Esophagus muscularis mucosa (tissue), 4 donors: ENCODE results near the gene TUT1. TPM values are rescaled to one million over a fixed set of nuclear protein-coding genes. Genes with fewer than 3 reads are reported as not detected.
A peak's percentile ranks its signal among the peaks of the same experiment; 100 is the strongest.
"Not testable (repeated sequence)": the region's sequence is repeated elsewhere in the genome, so short reads cannot be mapped to it uniquely, and the experiment has no call there.

Source experiments
- DNase-seq: peaks from one replicate; pipeline ENCODE4 v3.0.0-alpha.2; 2017; ENCODE audit errors: extremely low spot score
- H3K27ac ChIP-seq, 4 donors: fragments of 200-600 bp; sonication (generic); replicated peaks in 1 of 4; 1 replicate in 3 of 4; 2 replicates in 1 of 4; pipeline ENCODE4 v1.5.1; 2016 to 2019; ENCODE audit warnings: mild to moderate bottlenecking in 1 of 4
- H3K27me3 ChIP-seq, 4 donors: fragments of 200-600 bp; sonication (generic); one replicate each; pipeline versions ENCODE4 v1.5.1 to v1.6.0; 2016 to 2019
- H3K36me3 ChIP-seq, 4 donors: fragments of 200-600 bp; sonication (generic); one replicate each; pipeline ENCODE4 v1.5.1; 2016 to 2019
- H3K4me1 ChIP-seq, 4 donors: fragments of 200-600 bp; sonication (generic); one replicate each; pipeline ENCODE4 v1.5.1; 2016 to 2019
- H3K4me3 ChIP-seq, 4 donors: fragments of 200-600 bp; sonication (generic); 1 replicate in 2 of 4; 2 replicates in 2 of 4; pipeline ENCODE4 v1.5.1; 2016 to 2019; ENCODE audit warnings: mild to moderate bottlenecking in 4 of 4, moderate library complexity in 1 of 4
- H3K9me3 ChIP-seq, 4 donors: fragments of 200-600 bp; sonication (generic); 1 replicate in 3 of 4; 2 replicates in 1 of 4; pipeline ENCODE4 v1.5.1; 2016 to 2019
- EP300 ChIP-seq: sonication (generic); formaldehyde crosslinking; IDR thresholded peaks from one replicate; pipeline ENCODE4 v1.6.1; 2017; ENCODE audit warnings: antibody characterized with exemption
- POLR2A ChIP-seq: fragments of 450-650 bp; IDR thresholded peaks from one replicate; pipeline ENCODE4 v1.6.1; 2017; ENCODE audit warnings: antibody characterized with exemption, moderate library complexity, mild to moderate bottlenecking, low read depth
- POLR2AphosphoS5 ChIP-seq, 2 donors: sonication (generic); formaldehyde crosslinking; IDR thresholded peaks; one replicate each; pipeline ENCODE4 v1.6.1; 2017; ENCODE audit warnings: antibody characterized with exemption in 2 of 2
- WGBS: methylation state at CpG from one replicate; pipeline ENCODE4 v1.1.5; 2018; 5-methylcytosine and 5-hydroxymethylcytosine counted together
- intact Hi-C: fragments of 100-400 bp; cut with DNase I; formaldehyde crosslinking; loops from one replicate; pipeline ENCODE4 v1.15.1; 2023
- total RNA-seq, 4 donors: library from RNA; depleted of rRNA; stranded (reverse); fragments of >200 nt; gene quantifications; one replicate each; pipeline versions ENCODE4 v1.1.0 to v1.2.1, GENCODE V29; 2016
- TF ChIP-seq, protein P1 (sequence below), 3 experiments: fragments of 200-600 bp in 2 of 3; fragments of 450-650 bp in 1 of 3; sonication (generic) in 2 of 3; IDR thresholded peaks; one replicate each; pipeline ENCODE4 v1.5.1; 2017 to 2019; ENCODE audit warnings: antibody characterized with exemption in 3 of 3, mild to moderate bottlenecking in 2 of 3, moderate library complexity in 1 of 3

TUT1 gene
- total RNA-seq, 4 donors from 2014 or later = 4.2 to 8.0 (median 6.0) TPM

GRCh38 chr11:62560566-62561103 lies 30.7 kb downstream of the TUT1 start:
- peak; percentile 97 for DNase-seq
- H3K36me3 ChIP-seq = peaks cover 21 to 65% (median 64%) of the 10 kb centered on the region in 4 donors
- WGBS = 35% methylated on average over 2 of the region's 2 CpGs

DNA sequence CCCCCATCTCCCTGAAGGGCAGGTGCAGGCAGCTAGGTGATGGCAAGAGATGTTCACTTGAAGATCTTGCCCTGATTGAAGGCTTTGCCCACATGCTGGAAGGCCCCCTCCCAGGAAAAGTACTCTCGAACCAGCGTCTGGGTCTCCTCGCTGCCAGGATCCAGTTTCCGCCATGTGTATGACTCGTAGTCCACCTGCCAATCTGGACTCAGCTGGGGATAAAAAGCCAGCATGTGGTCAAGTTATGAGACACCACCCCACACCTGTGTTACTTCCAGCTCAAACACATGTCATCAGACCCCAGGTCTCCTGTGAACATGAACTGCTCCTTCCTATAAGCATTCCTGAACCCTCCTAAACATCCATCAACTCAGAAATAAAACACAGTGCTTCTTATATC lies 31.7 kb downstream of the TUT1 start:
- DNase-seq, H3K9me3 ChIP-seq, H3K27me3 ChIP-seq: not testable (repeated sequence)
- intact Hi-C loops = loop anchor here (2.0 to 5.0 kb wide), 2 partner anchors 15 to 137 kb away; no protein-coding TSS in a partner anchor
- H3K36me3 ChIP-seq = peaks cover 13 to 55% (median 54%) of the 10 kb centered on the region in 4 donors
- peak overlapping the region in 2 of 4 donors; percentile 31 to 36 for H3K4me3 ChIP-seq
- WGBS = 89% methylated on average over 3 of the region's 5 CpGs
- peak overlapping the region; percentile 88 to 97 (median 94) for H3K27ac ChIP-seq
- peaks cover 49 to 88% (median 72%) of the 10 kb centered on the region in 4 donors for H3K4me1 ChIP-seq

More at GRCh38 chr11:62560566-62561103, 30.7 kb downstream of the TUT1 start:
- peak overlapping the region; percentile 88 to 97 (median 94) for H3K27ac ChIP-seq
- H3K9me3 ChIP-seq = no peaks in the 10 kb centered on the region
- TF ChIP-seq, protein P1, sequence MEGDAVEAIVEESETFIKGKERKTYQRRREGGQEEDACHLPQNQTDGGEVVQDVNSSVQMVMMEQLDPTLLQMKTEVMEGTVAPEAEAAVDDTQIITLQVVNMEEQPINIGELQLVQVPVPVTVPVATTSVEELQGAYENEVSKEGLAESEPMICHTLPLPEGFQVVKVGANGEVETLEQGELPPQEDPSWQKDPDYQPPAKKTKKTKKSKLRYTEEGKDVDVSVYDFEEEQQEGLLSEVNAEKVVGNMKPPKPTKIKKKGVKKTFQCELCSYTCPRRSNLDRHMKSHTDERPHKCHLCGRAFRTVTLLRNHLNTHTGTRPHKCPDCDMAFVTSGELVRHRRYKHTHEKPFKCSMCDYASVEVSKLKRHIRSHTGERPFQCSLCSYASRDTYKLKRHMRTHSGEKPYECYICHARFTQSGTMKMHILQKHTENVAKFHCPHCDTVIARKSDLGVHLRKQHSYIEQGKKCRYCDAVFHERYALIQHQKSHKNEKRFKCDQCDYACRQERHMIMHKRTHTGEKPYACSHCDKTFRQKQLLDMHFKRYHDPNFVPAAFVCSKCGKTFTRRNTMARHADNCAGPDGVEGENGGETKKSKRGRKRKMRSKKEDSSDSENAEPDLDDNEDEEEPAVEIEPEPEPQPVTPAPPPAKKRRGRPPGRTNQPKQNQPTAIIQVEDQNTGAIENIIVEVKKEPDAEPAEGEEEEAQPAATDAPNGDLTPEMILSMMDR (IDR thresholded peaks at IDR 0.05) = peak; percentile 86 to 92 (median 88)
- no peak for TF ChIP-seq POLR2A
- TF ChIP-seq EP300 = no peak
- peak in 1 of 2 donors; percentile 80 for TF ChIP-seq POLR2AphosphoS5 (IDR thresholded peaks at IDR 0.05)
- peaks cover 39 to 78% (median 62%) of the 10 kb centered on the region in 4 donors for H3K4me1 ChIP-seq
- H3K4me3 ChIP-seq = peak overlapping the region in 2 of 4 donors; percentile 31 to 36
- intact Hi-C loops = loop anchor here (5.0 kb wide), 1 partner anchor 138 kb away; no protein-coding TSS in a partner anchor
- H3K27me3 ChIP-seq = no peaks in the 10 kb centered on the region

GRCh38 chr11:62559204-62559603 lies 32.1 kb downstream of the TUT1 start:
- peak overlapping the region; percentile 88 to 97 (median 94) for H3K27ac ChIP-seq
- no peak for DNase-seq
- no peaks in the 10 kb centered on the region for H3K9me3 ChIP-seq
- H3K36me3 ChIP-seq = peaks cover 11 to 52% (median 49%) of the 10 kb centered on the region in 4 donors
- H3K4me3 ChIP-seq = peak overlapping the region in 1 of 4 donors; percentile 36
- H3K4me1 ChIP-seq = peaks cover 53 to 92% (median 76%) of the 10 kb centered on the region in 4 donors
- intact Hi-C loops = loop anchor here (2.0 kb wide), 1 partner anchor 14 kb away; no protein-coding TSS in a partner anchor
- TF ChIP-seq POLR2A = no peak
- no peak for TF ChIP-seq EP300
- TF ChIP-seq, protein P1 (IDR thresholded peaks at IDR 0.05) = no peak
- no peak for TF ChIP-seq POLR2AphosphoS5 (IDR thresholded peaks at IDR 0.05)
- no peaks in the 10 kb centered on the region for H3K27me3 ChIP-seq
- WGBS = 89% methylated on average over 8 of the region's 8 CpGs

DNA sequence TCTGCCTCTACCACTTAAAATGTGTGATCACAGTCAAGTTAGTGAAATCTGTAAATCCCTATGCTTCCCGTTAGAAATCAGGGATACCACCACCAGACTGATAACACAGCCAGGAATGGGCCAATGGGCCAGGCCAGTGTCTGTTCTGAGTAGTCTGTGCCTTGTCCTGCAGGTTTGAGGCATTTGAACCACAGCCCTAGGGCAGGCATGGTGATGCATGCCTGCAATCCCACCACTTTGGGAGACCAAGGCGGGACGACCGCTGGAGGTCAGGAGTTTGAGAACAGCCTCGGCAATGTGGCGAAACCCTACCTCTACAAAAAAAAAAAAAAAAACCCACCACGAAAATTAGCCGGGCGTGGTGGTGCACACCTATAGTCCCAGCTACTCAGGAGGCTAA lies 32.7 kb downstream of the TUT1 start:
- peaks cover 59 to 98% (median 82%) of the 10 kb centered on the region in 4 donors for H3K4me1 ChIP-seq
- no peak for DNase-seq
- WGBS = 87% methylated on average over 9 of the region's 9 CpGs
- H3K36me3 ChIP-seq = peaks cover 11 to 47% (median 45%) of the 10 kb centered on the region in 4 donors
- H3K4me3 ChIP-seq = no peak overlapping the region
- intact Hi-C loops = loop anchor here (2.0 kb wide), 1 partner anchor 14 kb away; no protein-coding TSS in a partner anchor
- H3K27ac ChIP-seq = peak overlapping the region; percentile 88 to 97 (median 94)
- no peaks in the 10 kb centered on the region for H3K9me3 ChIP-seq
- no peaks in the 10 kb centered on the region for H3K27me3 ChIP-seq
- TF ChIP-seq, protein P1 (IDR thresholded peaks at IDR 0.05) = no peak
- no peak for TF ChIP-seq POLR2A
- no peak for TF ChIP-seq EP300
- TF ChIP-seq POLR2AphosphoS5 (IDR thresholded peaks at IDR 0.05) = no peak

- 39% methylated on average over 3 of the region's 3 CpGs for WGBS
Observed at GRCh38 chr11:62556875-62557631, 34.3 kb downstream of the TUT1 start.

More at GRCh38 chr11:62556875-62557631, 34.3 kb downstream of the TUT1 start:
- Histone ChIP-seq H3K4me1 (peaks cover 73 to 99% (median 95%) of the 10 kb centered on the region in 4 donors), H3K27me3 (no peaks in the 10 kb centered on the region), H3K27ac (peak overlapping the region; percentile 93 to 97 (median 95)), H3K4me3 (peak overlapping the region in 3 of 4 donors; percentile 21 to 32 (median 27)), H3K36me3 (peaks cover 11 to 32% (median 29%) of the 10 kb centered on the region in 4 donors), H3K9me3 (no peaks in the 10 kb centered on the region)
- no peak for DNase-seq
- intact Hi-C loops = no loop called here
- no peak for TF ChIP-seq POLR2AphosphoS5 (IDR thresholded peaks at IDR 0.05)
- TF ChIP-seq POLR2A = no peak
- TF ChIP-seq EP300 = no peak
- TF ChIP-seq, protein P1 (IDR thresholded peaks at IDR 0.05) = no peak
